Natural killer cell (primary cell): ENCODE measurements around the gene ZFP30. TPM values are rescaled to one million over a fixed set of nuclear protein-coding genes. Genes with fewer than 3 reads are reported as not detected.

Source experiments
- ATAC-seq, 3 donors: fragments of 150-1000 bp in 2 of 3; fragments of 200-7000 bp in 1 of 3; cut with Tn5 transposase; 1 replicate in 1 of 3; 2 replicates in 2 of 3; pipeline ENCODE4 v1.10.0; 2021; ENCODE audit warnings: mild to moderate bottlenecking in 2 of 3, moderate library complexity in 2 of 3
- DNase-seq, 2 donors: peaks; one replicate each; pipeline versions ENCODE4 v3.0.0 to v3.0.0-alpha.2; 2013 to 2021; ENCODE audit warnings: mixed read lengths in 1 of 2
- H3K27ac ChIP-seq: one replicate; pipeline ENCODE4 v1.5.1; 2013; ENCODE audit warnings: mild to moderate bottlenecking, low read length
- H3K27me3 ChIP-seq: one replicate; pipeline ENCODE4 v1.6.1; 2013; ENCODE audit warnings: low read length; ENCODE audit not compliant: control insufficient read depth, insufficient read depth
- H3K36me3 ChIP-seq: one replicate; pipeline ENCODE4 v1.6.1; 2013; ENCODE audit warnings: low read length; ENCODE audit not compliant: control insufficient read depth, insufficient read depth
- H3K4me1 ChIP-seq: one replicate; pipeline ENCODE4 v1.6.1; 2013; ENCODE audit warnings: low read length; ENCODE audit not compliant: control insufficient read depth, insufficient read depth
- H3K4me3 ChIP-seq: one replicate; pipeline ENCODE4 v1.5.1; 2013; ENCODE audit warnings: low read length
- H3K9me3 ChIP-seq: one replicate; pipeline ENCODE4 v1.6.1; 2013; ENCODE audit warnings: low read length; ENCODE audit not compliant: control insufficient read depth, insufficient read depth
- H3K27ac Mint-ChIP-seq, 2 donors: one replicate each; pipeline ENCODE4 v1.8.0; 2022; ENCODE audit warnings: mild to moderate bottlenecking in 2 of 2, mixed read lengths in 2 of 2, moderate library complexity in 1 of 2
- H3K27me3 Mint-ChIP-seq, 2 donors: one replicate each; pipeline ENCODE4 v1.8.0; 2022; ENCODE audit warnings: low read depth in 2 of 2, mixed read lengths in 2 of 2
- H3K36me3 Mint-ChIP-seq: one replicate; pipeline ENCODE4 v1.8.0; 2022; ENCODE audit warnings: mixed read lengths
- H3K4me1 Mint-ChIP-seq, 2 donors: one replicate each; pipeline ENCODE4 v1.8.0; 2022; ENCODE audit warnings: mixed read lengths in 2 of 2
- H3K4me3 Mint-ChIP-seq: one replicate; pipeline ENCODE4 v1.8.0; 2022; ENCODE audit warnings: mild to moderate bottlenecking, moderate library complexity, mixed read lengths
- H3K9me3 Mint-ChIP-seq, 2 donors: one replicate each; pipeline ENCODE4 v1.8.0; 2022; ENCODE audit warnings: mixed read lengths in 2 of 2
- WGBS: methylation state at CpG from one replicate; pipeline ENCODE4 v1.1.7; 2013; ENCODE audit warnings: missing lambda C conversion rate; ENCODE audit not compliant: insufficient coverage; 5-methylcytosine and 5-hydroxymethylcytosine counted together
- intact Hi-C: fragments of 100-400 bp; cut with micrococcal nuclease; formaldehyde crosslinking; loops from one replicate; pipeline ENCODE4 v1.14.2; 2022
- total RNA-seq, 4 donors: library from RNA; stranded (reverse); fragments of 120-200 nt in 1 of 4; gene quantifications; one replicate each; pipeline versions ENCODE4 v1.2.3 to v1.2.4, GENCODE V29; 2013 to 2022
- TF ChIP-seq, protein P1 (sequence below): fragments of 200-600 bp; IDR thresholded peaks from one replicate; pipeline ENCODE4 v1.8.0; 2022; ENCODE audit warnings: antibody characterized with exemption

ZFP30 gene
- total RNA-seq, 3 donors from 2014 or later (not counting 1 experiment from before 2014, with no cell fraction given): 7.8 to 10.3 (median 8.9) TPM

DNA sequence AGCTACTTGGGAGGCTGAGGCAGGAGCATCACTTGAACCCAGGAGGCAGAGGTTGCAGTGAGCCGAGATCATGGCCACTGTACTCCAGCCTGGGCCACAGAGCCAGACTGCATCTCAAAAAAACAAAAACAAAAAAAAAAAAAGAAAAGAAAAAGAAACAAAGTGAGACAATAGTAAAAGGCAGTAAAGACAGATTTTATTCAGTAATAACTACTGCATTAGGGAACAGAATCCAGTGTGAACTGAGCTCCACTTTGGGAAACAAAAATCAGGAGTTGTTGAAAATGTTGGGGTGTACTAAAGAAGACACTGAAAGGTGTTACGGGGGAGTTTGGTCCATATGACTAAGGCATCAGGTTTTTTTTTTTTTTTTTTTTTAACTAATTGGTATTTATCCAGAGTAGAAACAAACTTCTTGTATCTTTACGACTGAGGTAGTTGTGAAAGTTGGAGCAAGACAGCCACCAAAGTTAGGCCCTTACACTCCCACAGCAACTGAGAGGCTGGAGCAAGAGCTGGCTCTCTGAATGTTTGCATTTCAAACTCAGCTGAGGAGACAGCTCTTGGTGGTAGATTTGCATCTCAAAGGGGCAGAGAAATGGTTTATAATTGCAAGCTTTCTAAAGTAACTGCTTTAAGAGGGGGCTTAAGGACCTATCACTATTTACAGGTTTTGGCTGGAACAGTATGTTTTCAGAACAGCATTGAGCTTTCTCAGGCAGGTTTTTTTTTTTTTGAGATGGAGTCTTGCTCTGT lies 40.1 kb upstream of the ZFP30 start:
- peaks cover 9 to 11% of the 10 kb centered on the region in 2 donors for H3K4me1 Mint-ChIP-seq
- no peak overlapping the region for H3K4me3 Mint-ChIP-seq
- H3K27ac Mint-ChIP-seq: no peak overlapping the region
- Histone ChIP-seq H3K27ac (no peak overlapping the region), H3K4me3 (no peak overlapping the region), H3K4me1 (peaks cover 3% of the 10 kb centered on the region), H3K36me3 (peaks cover 9% of the 10 kb centered on the region), H3K27me3 (no peaks in the 10 kb centered on the region), H3K9me3 (peaks cover 9% of the 10 kb centered on the region)
- peaks cover 0 to 5% of the 10 kb centered on the region in 2 donors for H3K9me3 Mint-ChIP-seq
- 94% methylated on average over 2 of the region's 3 CpGs for WGBS
- no peak for ATAC-seq
- DNase-seq: no peak
- TF ChIP-seq, protein P1, sequence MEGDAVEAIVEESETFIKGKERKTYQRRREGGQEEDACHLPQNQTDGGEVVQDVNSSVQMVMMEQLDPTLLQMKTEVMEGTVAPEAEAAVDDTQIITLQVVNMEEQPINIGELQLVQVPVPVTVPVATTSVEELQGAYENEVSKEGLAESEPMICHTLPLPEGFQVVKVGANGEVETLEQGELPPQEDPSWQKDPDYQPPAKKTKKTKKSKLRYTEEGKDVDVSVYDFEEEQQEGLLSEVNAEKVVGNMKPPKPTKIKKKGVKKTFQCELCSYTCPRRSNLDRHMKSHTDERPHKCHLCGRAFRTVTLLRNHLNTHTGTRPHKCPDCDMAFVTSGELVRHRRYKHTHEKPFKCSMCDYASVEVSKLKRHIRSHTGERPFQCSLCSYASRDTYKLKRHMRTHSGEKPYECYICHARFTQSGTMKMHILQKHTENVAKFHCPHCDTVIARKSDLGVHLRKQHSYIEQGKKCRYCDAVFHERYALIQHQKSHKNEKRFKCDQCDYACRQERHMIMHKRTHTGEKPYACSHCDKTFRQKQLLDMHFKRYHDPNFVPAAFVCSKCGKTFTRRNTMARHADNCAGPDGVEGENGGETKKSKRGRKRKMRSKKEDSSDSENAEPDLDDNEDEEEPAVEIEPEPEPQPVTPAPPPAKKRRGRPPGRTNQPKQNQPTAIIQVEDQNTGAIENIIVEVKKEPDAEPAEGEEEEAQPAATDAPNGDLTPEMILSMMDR: no peak
- intact Hi-C loops: loop anchor here (10.0 kb wide), 1 partner anchor 321 kb away; the partner anchor contains the start of gene ZNF527
- H3K27me3 Mint-ChIP-seq: no peaks in the 10 kb centered on the region
- H3K36me3 Mint-ChIP-seq: peaks cover 23% of the 10 kb centered on the region

DNA sequence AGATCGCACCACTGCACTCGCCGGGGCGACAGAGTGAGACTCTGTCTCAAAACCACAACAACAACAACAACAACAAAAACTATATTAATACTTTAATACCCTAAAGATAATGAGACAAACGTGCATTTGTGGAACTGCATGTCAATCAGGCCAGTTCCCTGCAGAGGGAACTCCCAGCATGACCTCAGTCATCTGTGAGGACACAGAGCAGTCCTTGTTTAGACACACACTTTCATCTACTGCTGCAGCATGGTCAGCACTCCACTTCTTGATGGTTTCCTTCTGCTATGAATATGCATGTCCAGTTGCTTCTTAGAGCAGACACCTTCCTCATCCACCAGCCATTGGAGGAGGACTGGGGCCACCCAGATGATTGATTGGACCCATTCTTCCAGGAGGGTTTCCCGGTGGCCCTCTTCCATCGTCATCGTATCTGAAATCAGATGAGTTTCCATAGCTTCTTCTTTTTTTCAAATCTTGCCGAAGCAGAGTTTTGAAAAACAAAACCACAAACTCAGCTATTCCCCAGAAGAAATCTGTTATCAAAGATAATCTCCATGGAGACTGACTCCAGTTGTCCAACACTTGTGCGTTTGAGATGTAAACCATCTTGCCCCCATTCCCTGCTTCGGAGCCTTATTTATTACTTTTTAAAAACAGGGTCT lies 37.8 kb upstream of the ZFP30 start:
- Mint-ChIP-seq H3K27me3 (no peaks in the 10 kb centered on the region), H3K4me3 (peak overlapping the region; percentile 69), H3K27ac (peak overlapping the region in 1 of 2 donors; percentile 21), H3K36me3 (peaks cover 5% of the 10 kb centered on the region), H3K9me3 (peaks cover 0 to 3% of the 10 kb centered on the region in 2 donors), H3K4me1 (peaks cover 9 to 11% of the 10 kb centered on the region in 2 donors)
- 56% methylated on average over 11 of the region's 11 CpGs for WGBS
- Histone ChIP-seq H3K27ac (no peak overlapping the region), H3K36me3 (no peaks in the 10 kb centered on the region), H3K27me3 (no peaks in the 10 kb centered on the region), H3K4me1 (peaks cover 3% of the 10 kb centered on the region), H3K9me3 (peaks cover 9% of the 10 kb centered on the region), H3K4me3 (no peak overlapping the region)
- TF ChIP-seq, protein P1: no peak
- intact Hi-C loops: loop anchor here (1.0 to 10.0 kb wide), 2 partner anchors 86 to 318 kb away; partner anchors contain the start of genes ZNF527 and ZNF573
- ATAC-seq (no peak), DNase-seq (peak in 1 of 2 donors; percentile 2)

DNA sequence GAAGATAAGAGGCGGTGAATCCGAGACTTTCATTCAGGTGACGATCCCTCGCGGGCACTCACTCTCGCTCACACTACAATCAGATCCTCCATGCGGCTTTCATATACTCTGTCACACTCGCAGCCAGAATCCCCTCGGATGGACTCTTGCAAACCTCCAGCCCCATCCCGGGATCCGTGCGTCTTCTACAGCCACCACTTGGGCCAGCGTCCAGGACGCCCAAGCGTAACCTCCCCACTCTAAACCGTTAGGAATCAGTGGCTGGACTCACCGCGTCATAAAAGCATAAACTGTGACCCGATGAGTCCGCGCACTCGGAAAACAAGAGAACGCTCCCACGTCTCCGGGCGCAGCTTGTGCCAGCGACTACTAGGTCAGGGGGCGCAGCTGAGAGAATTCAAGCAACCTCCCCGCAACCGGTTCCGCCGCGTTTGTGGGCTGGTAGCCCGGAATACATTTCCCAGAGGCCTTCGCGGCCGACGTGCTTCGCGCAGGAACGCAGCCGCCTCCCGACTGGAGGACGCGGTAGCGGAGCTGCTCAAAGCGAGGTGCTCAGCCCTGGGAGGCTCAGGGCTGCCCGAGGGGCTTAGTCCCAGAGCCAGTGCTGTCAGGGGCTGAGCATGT lies 36.7 kb upstream of the ZFP30 start:
- peak overlapping the region; percentile 79 for H3K27ac ChIP-seq
- H3K4me1 ChIP-seq: peaks cover 3% of the 10 kb centered on the region
- H3K36me3 Mint-ChIP-seq: no peaks in the 10 kb centered on the region
- H3K36me3 ChIP-seq: no peaks in the 10 kb centered on the region
- TF ChIP-seq, protein P1: no peak
- DNase-seq: peak; percentile 66 to 87
- H3K4me3 Mint-ChIP-seq: peak overlapping the region; percentile 99
- no peaks in the 10 kb centered on the region for H3K27me3 ChIP-seq
- no peaks in the 10 kb centered on the region for H3K27me3 Mint-ChIP-seq
- H3K9me3 ChIP-seq: peaks cover 7% of the 10 kb centered on the region
- H3K9me3 Mint-ChIP-seq: no peaks in the 10 kb centered on the region
- H3K4me3 ChIP-seq: peak overlapping the region; percentile 70
- 1% methylated on average over 48 of the region's 48 CpGs for WGBS
- H3K27ac Mint-ChIP-seq: peak overlapping the region; percentile 93 to 99
- intact Hi-C loops: loop anchor here (1.0 to 10.0 kb wide), 2 partner anchors 87 to 317 kb away; partner anchors contain the start of genes ZNF527 and ZNF573
- ATAC-seq: peak; percentile 91 to 97 (median 95)
- peaks cover 9 to 11% of the 10 kb centered on the region in 2 donors for H3K4me1 Mint-ChIP-seq
